AG04449 (cell line): ENCODE results near the gene CCDC69.

Source experiments
- CTCF ChIA-PET: fragments of 350-600 bp; formaldehyde crosslinking; extraction: SDS; loops from one replicate; lab custom pipeline; 2021; ENCODE audit warnings: antibody characterized with exemption; lab: Yijun Ruan, JAX
- POLR2A ChIA-PET: fragments of 400-600, 350-600 bp; formaldehyde crosslinking; extraction: SDS; loops from one replicate; lab custom pipeline; 2020; ENCODE audit warnings: antibody characterized with exemption, inconsistent platforms; lab: Yijun Ruan, JAX
- DNase-seq: peaks from one replicate; pipeline ENCODE4 v3.0.0-alpha.2; 2010; ENCODE audit warnings: low read depth, low spot score
- H3K4me3 ChIP-seq: 2 replicates; pipeline ENCODE4 v1.5.1; 2011; ENCODE audit warnings: low read depth, mild to moderate bottlenecking, control low read depth, low read length
- CTCF ChIP-seq: IDR thresholded peaks from one replicate; pipeline ENCODE4 v1.5.1; 2011; ENCODE audit warnings: mild to moderate bottlenecking, moderate library complexity, low read length, control low read depth, inconsistent platforms; ENCODE audit not compliant: insufficient read depth; ENCODE audit errors: missing control alignments

The CCDC69 gene

GRCh38 chr5:151134228-151134627 lies 89.7 kb downstream of the CCDC69 start:
- TF ChIP-seq CTCF, result no peak
- no peak for DNase-seq
- H3K4me3 ChIP-seq, result no peak overlapping the region
- ChIA-PET CTCF (interaction anchor here (1.3 to 16.9 kb wide), 5 partner anchors 8 to 105 kb away, joined by 3 to 256 read pairs (median 32); no protein-coding TSS in a partner anchor), POLR2A (interaction anchor here (1.5 kb wide), 1 partner anchor 17 kb away, joined by 5 read pairs; no protein-coding TSS in a partner anchor)

DNA sequence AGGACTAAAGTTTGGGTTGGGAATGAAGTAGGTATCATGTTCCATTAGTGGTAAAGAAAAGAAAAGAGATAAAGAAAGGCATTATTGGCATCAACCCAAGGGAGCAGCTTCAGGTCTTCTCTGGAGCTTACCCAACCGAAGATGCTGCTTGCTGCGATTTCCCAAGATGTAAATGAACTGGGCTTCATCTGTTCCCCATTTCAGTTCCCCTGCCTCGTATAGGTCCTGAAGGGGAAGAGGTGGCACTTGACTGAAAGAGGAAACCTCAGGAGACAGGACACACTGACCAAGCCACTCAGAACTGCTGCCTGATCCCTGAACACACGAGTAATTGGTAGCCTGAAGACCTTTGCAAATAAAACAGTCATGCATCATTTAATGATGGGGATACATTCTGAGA lies 90.9 kb downstream of the CCDC69 start:
- TF ChIP-seq CTCF, result no peak
- ChIA-PET CTCF (interaction anchor here (5.5 to 16.9 kb wide), 3 partner anchors 7 to 32 kb away, joined by 32 to 256 read pairs (median 208); no protein-coding TSS in a partner anchor), POLR2A (no interaction called here)
- DNase-seq, result no peak
- H3K4me3 ChIP-seq, result no peak overlapping the region
